Measurements from ENCODE around the gene BBS2. TPM values are rescaled to one million over a fixed set of nuclear protein-coding genes. Genes with fewer than 3 reads are reported as not detected.
A peak's percentile ranks its signal among the peaks of the same experiment; 100 is the strongest.

Gene BBS2
- total RNA-seq, 4 donors from 2014 or later = 55.1 to 98.6 (median 57.4) TPM

GRCh38 chr16:56513972-56514371 lies 5.9 kb downstream of the BBS2 start:
- intact Hi-C loops (cut with DNase I) = loop anchor here (10.0 kb wide), 1 partner anchor 91 kb away; the partner anchor contains the start of gene MT2A
- Histone ChIP-seq H3K4me3 (replicated peaks in 1 of 3) (no peak overlapping the region), H3K9me3 (no peaks in the 10 kb centered on the region), H3K27me3 (no peaks in the 10 kb centered on the region), H3K27ac (no peak overlapping the region), H3K36me3 (peaks cover 9 to 20% of the 10 kb centered on the region in 2 donors), H3K4me1 (peaks cover 13 to 29% of the 10 kb centered on the region in 2 donors)
- TF ChIP-seq CTCF (IDR thresholded peaks at IDR 0.05) = peak in 5 of 6 experiments; percentile 41 to 58 (median 50)
- TF ChIP-seq POLR2A (IDR thresholded peaks at IDR 0.05) = no peak
- DNase-seq = peak; percentile 20 to 28
- 77 to 82% methylated on average over 3 of the region's 3 CpGs for WGBS, 2 donors

- peaks cover 16 to 28% of the 10 kb centered on the region in 2 donors for H3K36me3 ChIP-seq
- no peak overlapping the region for H3K27ac ChIP-seq
- WGBS, 2 donors = 93 to 94% methylated on average over 2 of the region's 2 CpGs
- no peaks in the 10 kb centered on the region for H3K9me3 ChIP-seq
- peaks cover 4 to 20% of the 10 kb centered on the region in 2 donors for H3K4me1 ChIP-seq
- no peak overlapping the region for H3K4me3 ChIP-seq (replicated peaks in 1 of 3)
- intact Hi-C loops (cut with DNase I) = loop anchor here (10.0 kb wide), 1 partner anchor 92 kb away; the partner anchor contains the start of gene MT2A
- TF ChIP-seq POLR2A (IDR thresholded peaks at IDR 0.05) (no peak), CTCF (IDR thresholded peaks at IDR 0.05) (no peak)
- no peak for DNase-seq
- no peaks in the 10 kb centered on the region for H3K27me3 ChIP-seq
Measured at GRCh38 chr16:56513091-56513490, 6.7 kb downstream of the BBS2 start.

GRCh38 chr16:56512025-56512424 lies 7.8 kb downstream of the BBS2 start:
- DNase-seq = no peak
- TF ChIP-seq POLR2A (IDR thresholded peaks at IDR 0.05) = no peak
- TF ChIP-seq CTCF (IDR thresholded peaks at IDR 0.05) = no peak
- H3K27ac ChIP-seq = no peak overlapping the region
- intact Hi-C loops (cut with DNase I) = loop anchor here (10.0 kb wide), 1 partner anchor 93 kb away; the partner anchor contains the start of gene MT2A
- WGBS, 2 donors = 94 to 96% methylated on average over 1 of the region's 1 CpG
- H3K9me3 ChIP-seq = no peaks in the 10 kb centered on the region
- H3K36me3 ChIP-seq = peaks cover 25 to 39% of the 10 kb centered on the region in 2 donors
- peaks cover 0 to 10% of the 10 kb centered on the region in 2 donors for H3K4me1 ChIP-seq
- H3K4me3 ChIP-seq (replicated peaks in 1 of 3) = no peak overlapping the region
- H3K27me3 ChIP-seq = no peaks in the 10 kb centered on the region

- TF ChIP-seq POLR2A (IDR thresholded peaks at IDR 0.05) (no peak), CTCF (IDR thresholded peaks at IDR 0.05) (no peak)
- Histone ChIP-seq H3K27ac (no peak overlapping the region), H3K9me3 (no peaks in the 10 kb centered on the region), H3K36me3 (peaks cover 29 to 47% of the 10 kb centered on the region in 2 donors), H3K27me3 (no peaks in the 10 kb centered on the region), H3K4me1 (peaks cover 0 to 9% of the 10 kb centered on the region in 2 donors), H3K4me3 (replicated peaks in 1 of 3) (no peak overlapping the region)
- no peak for DNase-seq
- intact Hi-C loops (cut with DNase I) = loop anchor here (10.0 kb wide), 1 partner anchor 94 kb away; the partner anchor contains the start of gene MT2A
- 93 to 94% methylated on average over 2 of the region's 2 CpGs for WGBS, 2 donors
Measured at GRCh38 chr16:56510544-56510943, 9.3 kb downstream of the BBS2 start.

GRCh38 chr16:56506941-56507340 lies 12.9 kb downstream of the BBS2 start:
- Histone ChIP-seq H3K36me3 (peaks cover 44 to 65% of the 10 kb centered on the region in 2 donors), H3K27ac (no peak overlapping the region), H3K27me3 (no peaks in the 10 kb centered on the region), H3K9me3 (no peaks in the 10 kb centered on the region), H3K4me1 (no peaks in the 10 kb centered on the region), H3K4me3 (replicated peaks in 1 of 3) (no peak overlapping the region)
- TF ChIP-seq POLR2A (IDR thresholded peaks at IDR 0.05) = no peak
- intact Hi-C loops (cut with DNase I) = no loop called here
- DNase-seq = no peak
